Activated CD8-positive, alpha-beta memory T cell treated with anti-CD3 and anti-CD28 coated beads, Interleukin-2, amount 50 U/mL, for 1 hour (primary cell): ENCODE results near the gene CALCOCO1.
"Not testable (repeated sequence)": the region's sequence is repeated elsewhere in the genome, so short reads cannot be mapped to it uniquely, and the experiment has no call there.

Experiments
- DNase-seq: peaks from one replicate; pipeline ENCODE4 v3.0.0-alpha.2; 2020; ENCODE audit errors: extremely low read depth

Gene CALCOCO1

DNA sequence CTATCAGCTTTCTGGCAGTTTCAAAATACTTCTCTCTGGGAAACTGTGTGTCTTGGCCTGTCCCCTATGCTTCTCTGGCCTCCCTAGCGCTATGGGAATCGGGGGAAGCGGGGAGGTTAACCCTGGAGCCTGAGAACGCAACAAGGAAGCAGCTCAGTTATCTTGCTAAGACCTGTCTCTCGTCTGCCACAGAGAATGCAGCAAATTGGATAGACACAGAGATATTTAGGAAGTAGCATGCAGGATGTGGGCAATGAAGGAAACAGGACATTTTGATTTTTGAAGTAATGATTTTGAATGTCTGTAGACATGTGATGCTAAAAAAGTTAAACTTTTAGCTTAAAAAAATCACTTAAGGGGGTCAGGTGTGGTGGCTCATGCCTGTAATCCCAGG lies 6.6 kb upstream of the CALCOCO1 start:
- no peak for DNase-seq

DNA sequence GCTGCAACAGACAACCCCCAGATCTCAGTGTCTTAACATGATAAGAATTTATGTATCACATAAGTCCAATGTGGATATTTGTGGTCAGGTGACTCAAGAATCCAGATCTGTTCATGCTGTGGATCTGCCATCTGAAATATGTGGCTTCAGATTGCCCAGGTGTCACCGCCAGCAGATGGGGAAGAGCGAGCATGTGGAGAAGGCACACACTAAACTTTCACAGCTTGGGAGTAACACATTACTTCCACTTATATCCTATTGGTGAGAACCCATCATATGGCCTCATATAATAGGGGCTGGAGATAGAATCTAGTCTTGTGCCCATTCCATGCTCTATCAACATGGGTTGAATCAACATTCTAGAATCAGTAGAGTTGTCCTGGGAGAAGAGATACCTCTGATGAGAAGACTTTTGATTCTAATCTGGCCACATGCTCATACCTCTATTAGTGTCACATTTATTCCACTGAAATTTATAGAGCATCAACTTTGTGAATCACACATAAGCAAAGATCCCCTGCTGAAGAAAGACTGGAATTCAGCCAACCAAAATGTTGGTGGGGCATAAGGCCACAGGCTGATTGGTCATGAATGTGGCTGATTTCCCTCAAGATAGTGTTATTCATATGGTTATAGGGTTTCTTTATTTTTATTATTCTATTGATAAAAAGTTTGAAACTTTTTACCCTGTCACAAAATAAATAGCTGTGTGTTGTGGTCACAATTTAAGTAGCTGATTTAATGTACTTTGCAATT lies 6.0 kb upstream of the CALCOCO1 start:
- DNase-seq: no peak

GRCh38 chr12:53729644-53730043 lies 2.4 kb upstream of the CALCOCO1 start:
- no peak for DNase-seq

DNA sequence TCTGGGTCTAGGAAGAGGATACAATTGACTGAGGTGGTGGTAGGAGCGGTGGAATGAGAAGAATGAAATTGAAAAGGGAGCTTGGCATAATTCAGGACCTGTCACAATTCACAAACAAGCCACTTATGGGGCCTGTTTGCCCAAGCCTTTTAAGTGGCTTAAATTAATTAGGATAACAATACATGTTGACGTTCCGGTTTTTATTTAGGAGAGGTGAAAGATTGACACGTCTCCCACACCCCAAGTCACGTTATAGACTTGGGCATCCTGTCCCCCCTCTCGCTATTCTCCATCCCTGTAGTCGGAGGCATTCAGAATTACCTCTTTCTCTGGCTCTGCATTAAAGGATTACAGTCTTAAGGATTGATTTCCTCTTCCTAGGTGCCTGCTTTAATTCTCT lies 954 bp upstream of the CALCOCO1 start:
- no peak for DNase-seq

DNA sequence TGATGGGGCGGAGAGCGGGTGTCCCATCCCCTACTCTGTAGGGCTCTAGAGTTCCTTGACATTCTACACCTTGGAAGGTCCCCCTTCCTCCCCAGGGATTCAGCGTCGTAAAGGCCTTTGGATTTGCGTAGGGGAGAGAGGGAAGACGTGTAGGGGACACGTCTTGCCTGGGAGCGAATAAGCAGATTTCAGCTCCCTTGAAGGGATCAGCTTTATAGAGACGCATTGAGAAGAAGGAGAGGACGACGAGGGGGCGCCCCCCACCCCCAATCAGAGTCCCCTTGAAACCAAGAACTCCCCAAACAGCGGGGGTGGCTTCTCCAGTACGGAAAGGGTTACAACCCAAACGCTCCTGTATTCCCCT lies 324 bp downstream of the CALCOCO1 start:
- no peak for DNase-seq

GRCh38 chr12:53726341-53726740 lies 911 bp downstream of the CALCOCO1 start:
- DNase-seq: no peak

DNA sequence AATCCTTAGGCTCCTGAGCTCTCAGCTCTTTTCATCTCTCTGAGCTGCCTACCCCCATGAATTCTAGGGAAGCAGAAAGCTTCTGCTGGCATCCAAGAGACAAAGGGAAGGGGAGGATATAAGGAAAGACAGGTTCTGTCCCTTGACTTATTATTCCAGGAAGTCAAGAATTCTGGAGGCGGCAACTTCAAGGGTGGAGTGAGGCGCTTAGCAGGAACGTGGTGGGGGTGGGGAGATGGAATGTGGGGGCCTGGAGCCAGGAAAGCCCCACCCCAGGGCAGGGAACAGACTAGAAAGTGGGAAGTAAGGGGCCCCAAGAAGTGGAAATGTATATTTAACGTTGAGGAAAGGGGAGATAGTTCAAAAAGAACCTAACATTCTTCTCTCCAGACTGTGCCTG lies 1.4 kb downstream of the CALCOCO1 start:
- no peak for DNase-seq

DNA sequence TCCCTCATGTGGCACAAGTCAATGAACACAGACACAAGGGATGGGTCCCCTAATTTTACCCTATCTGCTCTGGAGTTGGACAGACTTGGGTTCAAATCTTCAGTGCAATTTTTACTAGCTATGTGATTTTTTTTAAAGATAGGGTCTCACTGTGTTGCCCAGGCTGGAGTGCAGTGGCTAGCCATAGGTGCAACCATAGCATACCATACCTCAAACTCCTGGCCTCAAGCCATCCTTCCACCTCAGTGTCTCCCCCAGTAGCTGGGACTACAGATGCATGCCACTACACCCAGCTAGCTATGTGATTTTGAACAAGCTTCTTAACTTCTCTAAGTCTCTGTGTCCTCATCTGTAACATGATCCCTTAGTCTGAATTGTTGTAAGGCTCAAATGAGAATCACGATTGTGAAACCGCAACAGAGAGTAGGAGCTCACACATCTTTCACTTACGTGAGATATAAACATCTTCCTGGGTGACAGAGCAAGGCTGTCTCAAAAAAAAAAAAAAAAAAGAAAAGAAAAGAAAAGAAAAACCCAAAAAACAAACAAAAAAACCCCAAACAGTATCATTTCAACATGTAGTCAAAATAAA lies 4.7 kb downstream of the CALCOCO1 start:
- DNase-seq: no peak

DNA sequence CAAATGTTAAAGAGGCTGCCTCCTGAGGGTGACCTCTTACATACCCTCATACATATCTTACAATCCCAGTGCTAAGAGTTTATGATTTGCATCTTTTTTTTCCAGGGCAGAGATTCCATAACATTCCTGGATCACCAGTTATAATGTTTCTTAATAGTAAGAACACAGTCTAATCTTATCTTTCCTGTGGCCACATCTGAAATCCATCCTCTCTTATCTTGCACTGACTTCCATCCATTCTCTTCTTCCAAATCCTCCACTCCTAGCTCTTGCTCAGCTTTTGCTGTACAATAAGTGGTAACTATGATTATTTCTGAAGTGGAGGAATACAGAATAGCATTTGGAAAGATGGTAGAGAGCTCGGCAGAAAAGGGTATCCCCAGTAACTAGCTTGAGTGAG lies 6.3 kb downstream of the CALCOCO1 start:
- DNase-seq: no peak

DNA sequence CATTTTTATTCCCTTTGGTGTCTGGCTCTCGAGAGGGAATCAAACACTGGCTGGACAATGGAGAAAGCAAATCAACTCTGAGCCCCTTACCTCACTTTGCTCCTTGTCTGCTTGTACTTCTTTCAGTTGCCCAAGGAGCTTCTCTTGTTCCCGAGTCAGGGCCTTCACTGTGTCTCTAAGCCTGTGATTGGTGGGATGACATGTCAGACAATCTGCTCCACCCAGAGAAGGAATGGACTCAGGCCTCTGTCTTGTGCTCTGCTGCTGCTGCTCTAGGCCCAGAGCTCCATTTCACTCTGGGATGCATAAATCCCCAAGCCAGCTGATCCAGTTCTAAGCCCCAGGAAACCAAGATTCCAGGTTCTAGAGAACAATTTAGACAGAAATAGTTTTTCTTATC lies 7.6 kb downstream of the CALCOCO1 start:
- DNase-seq: no peak

GRCh38 chr12:53718567-53718966 lies 8.7 kb downstream of the CALCOCO1 start:
- DNase-seq: not testable (repeated sequence)

- DNase-seq: no peak
Measured at GRCh38 chr12:53717319-53717718, 9.9 kb downstream of the CALCOCO1 start.

- no peak for DNase-seq
Measured at GRCh38 chr12:53714004-53714403, 13.2 kb downstream of the CALCOCO1 start.

DNA sequence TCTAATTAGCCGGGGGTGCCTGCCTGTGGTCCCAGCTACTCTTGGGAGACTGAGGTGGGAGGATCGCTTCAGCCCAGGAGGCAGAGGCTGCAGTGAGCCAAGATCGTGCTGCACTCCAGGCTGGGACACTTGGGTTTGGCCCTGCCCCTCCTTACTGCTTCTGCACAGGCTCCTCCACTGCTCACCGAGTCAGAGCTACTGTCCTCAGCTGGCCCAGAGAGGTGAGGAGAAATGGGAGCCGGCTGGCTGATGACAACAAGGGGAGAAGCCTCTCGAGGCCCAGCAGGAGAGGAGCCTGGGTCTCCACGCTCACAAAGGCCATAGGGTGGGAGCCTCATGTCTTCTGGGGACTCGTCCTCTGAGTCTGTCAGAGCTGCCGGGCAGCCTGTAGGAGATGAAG lies 13.7 kb downstream of the CALCOCO1 start:
- no peak for DNase-seq

DNA sequence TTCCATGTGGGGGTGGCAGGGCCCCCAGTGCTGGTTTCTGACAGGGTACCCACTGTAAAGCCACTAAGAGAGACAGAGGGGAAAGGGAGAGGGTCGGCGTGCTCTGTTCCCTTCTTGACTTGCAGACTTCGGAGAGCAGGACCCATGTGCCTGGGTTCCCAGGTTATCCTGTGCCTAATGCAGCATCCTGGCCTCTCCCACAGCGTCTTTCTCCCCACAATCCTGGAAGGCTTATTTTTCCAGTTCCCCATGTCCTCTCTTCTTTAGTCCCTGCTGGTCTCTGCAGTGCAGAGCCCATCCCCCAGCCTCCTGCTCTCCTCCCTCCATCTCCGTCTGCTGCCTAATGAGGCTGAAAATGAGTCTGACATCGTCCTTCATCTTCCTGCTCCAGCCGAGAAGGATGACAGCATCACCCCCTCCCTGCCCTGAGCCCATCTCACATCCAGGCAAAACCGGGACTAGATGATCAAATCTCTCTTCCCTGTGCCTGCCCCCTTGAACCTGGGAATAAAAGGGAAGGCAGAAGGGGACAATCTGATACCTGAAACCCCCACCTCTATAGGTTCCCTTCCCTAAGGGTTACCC lies 15.1 kb downstream of the CALCOCO1 start:
- no peak for DNase-seq

DNA sequence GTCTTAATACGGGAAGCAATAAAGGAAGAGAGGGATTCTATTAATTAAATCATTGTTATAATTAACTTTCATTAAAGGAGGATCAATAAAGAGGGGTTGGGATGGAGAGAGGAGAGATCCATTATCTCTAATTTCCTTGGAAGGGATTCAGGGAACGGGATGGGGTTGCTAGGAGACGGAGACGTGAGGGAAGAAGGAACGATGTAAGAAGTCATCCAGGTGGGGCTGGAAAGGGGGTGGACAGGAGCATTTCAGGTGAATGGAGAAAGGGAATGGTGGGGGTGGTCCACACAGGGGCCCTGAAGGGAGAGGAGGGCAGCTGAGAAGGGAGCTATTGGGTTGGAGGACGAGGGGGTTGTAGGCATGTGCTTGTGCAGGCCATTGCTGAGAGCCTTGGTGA lies 17.2 kb downstream of the CALCOCO1 start:
- no peak for DNase-seq

- no peak for DNase-seq
Measured at GRCh38 chr12:53709671-53710070, 17.6 kb downstream of the CALCOCO1 start.

GRCh38 chr12:53706080-53706479 lies 21.2 kb downstream of the CALCOCO1 start:
- no peak for DNase-seq

DNA sequence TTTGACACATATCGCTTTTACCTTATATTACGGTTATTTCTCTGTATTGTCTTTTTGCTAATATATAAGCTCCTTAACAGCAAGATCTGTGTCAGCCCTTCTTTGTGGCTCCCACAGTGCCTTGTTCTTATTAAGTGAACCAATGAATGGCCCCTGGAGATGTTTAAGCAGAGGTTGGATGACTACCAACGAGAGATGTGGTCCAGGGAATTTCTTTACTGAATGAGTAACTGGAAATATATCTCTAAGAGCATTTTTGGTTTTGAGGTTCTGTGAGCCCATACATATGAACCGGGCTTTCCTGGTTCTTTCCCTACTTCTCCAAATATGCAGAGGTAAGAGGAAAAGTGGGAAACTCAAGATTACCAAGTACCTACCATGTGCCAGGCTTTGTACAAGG lies 23.5 kb downstream of the CALCOCO1 start:
- DNase-seq: no peak

GRCh38 chr12:53701518-53702264 lies 25.6 kb downstream of the CALCOCO1 start:
- DNase-seq: peak; percentile 19

DNA sequence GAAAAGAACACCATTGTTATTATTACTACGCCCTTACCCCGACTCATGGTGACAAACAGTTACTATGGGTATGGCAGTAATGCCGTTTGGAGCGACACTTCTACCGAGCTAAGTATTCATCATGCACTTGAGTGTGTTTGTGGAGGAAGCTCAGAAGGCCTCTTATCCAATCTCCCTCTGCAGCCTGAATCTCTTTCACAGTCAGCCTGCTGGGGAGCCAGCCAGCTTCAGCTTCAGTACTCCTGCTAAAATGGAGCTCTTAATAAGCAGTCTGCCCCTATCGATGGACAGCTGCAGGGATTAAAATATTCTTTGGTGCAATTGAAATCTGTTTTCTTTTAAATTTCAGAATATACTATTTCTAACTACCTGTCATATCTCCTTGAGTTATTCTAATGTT lies 26.7 kb downstream of the CALCOCO1 start:
- no peak for DNase-seq

- no peak for DNase-seq
Measured at GRCh38 chr12:53699678-53700025, 27.6 kb downstream of the CALCOCO1 start.
